NCI-H526 treated with DMSO at 0.1 percent for 48 hours (cell line): Measurements from ENCODE around the gene MALRD1.

Experiments used
- DNase-seq: peaks from one replicate; lab custom pipeline; 2025; lab: John Stamatoyannopoulos, UW

The MALRD1 gene

GRCh38 chr10:19576576-19576975 is 528.0 kb downstream of the MALRD1 start:
- no peak for DNase-seq

DNA sequence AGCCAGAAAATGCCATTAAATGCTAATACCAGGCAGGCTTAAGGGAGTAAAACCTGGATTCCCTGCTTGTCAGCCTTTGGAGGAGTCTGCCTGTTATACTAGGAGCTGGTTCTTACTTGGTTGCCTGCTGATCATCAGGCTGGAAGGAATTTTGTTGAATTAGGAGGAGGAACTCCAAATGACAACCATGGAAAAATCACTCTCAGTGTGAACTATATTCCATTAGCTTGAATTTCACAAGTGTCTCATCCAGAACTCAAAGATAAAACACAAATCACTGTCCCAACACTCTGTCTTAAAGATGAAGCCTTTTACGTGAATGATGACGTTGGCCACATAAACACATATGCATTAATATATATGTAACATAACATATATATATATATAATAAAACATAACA is 528.8 kb downstream of the MALRD1 start:
- DNase-seq: no peak

GRCh38 chr10:19577807-19578206 is 529.2 kb downstream of the MALRD1 start:
- DNase-seq: no peak

GRCh38 chr10:19578571-19578970 is 530.0 kb downstream of the MALRD1 start:
- DNase-seq: no peak

GRCh38 chr10:19579761-19580545 is 531.4 kb downstream of the MALRD1 start:
- no peak for DNase-seq

- no peak for DNase-seq
Observed at GRCh38 chr10:19580691-19581090, 532.1 kb downstream of the MALRD1 start.

- DNase-seq: no peak
Observed at GRCh38 chr10:19588608-19589007, 540.0 kb downstream of the MALRD1 start.

DNA sequence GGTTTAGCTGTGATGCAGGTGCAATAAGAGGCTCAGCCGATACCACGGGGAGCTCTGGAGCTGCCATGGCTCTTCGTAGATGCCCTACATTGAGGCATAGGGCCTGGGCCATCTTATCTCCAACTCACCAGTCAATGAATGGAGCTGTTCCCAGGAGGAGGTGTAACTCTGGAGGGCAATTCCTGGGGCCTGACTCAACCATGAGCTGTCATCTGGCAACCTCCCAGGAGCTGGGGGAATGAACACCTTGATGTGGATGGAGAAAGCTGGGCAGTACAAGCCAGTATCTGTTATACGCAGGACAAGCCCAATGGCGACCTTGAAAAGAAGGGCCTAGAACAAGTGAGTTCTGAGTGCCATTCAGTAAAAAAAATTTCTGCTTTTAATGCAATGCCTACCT is 543.7 kb downstream of the MALRD1 start:
- no peak for DNase-seq

DNA sequence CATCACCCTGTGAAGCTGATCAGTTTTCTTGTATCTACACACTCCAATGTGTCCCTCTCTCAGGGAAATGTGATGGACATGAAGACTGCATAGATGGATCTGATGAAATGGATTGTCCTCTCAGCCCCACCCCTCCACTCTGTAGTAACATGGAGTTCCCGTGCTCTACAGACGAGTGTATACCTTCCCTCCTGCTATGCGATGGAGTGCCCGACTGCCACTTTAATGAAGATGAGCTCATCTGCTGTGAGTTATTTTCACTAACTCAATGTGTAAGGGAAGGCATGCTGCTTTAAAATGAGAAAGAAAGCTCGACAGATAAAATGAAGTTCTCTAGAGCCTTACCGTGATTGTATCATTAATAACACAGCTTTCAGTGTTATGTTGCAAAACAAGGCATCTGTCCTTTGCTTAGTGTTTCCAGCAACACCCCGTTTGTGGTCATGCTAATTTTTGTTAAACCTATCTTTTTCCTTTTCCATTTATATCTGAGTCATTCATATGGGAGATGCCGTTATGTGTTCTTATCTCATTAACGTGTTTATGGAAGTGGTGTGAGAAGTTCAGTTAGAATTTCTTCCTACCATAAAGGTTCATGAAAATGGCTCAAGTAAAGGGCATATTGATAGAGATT is 546.7 kb downstream of the MALRD1 start:
- no peak for DNase-seq

GRCh38 chr10:19605806-19606205 is 557.2 kb downstream of the MALRD1 start:
- DNase-seq: no peak

- no peak for DNase-seq
Observed at GRCh38 chr10:19606968-19607367, 558.4 kb downstream of the MALRD1 start.

DNA sequence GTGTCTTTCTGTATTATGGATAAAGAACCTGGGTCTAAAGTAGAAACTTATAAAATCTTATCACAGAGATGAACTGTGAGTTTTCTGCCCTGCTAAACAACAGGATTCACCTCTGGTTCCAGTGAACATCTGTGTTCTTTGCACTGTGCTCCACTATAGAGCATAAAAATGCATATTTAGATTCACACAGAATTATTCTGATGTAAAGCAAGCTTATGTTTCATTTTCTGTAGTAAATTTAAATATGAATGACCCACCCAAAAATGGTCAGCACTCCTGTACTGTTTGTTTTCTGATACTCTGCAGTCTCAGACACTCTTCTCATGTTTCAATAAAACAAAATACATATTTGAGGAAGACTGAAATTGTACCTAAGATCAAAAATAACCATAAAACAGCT is 563.2 kb downstream of the MALRD1 start:
- no peak for DNase-seq

DNA sequence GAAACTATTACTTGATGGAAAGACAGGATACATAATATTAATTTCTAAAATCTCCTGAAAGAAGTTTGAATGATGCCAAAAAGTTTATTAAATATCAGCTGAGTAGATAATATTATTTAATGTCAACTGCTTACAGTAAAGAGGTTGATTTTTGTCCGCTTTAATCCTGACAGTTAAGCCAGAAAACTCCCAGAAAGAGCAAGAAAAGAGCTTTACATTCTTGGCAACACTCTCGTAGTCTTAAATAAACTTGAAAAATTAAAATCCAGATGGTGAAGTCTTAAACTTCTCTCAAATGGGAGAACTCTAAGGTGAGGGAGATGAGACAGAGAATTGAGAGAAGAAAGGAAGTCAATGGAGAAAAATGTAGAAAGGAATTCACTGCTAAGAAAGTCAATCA is 568.4 kb downstream of the MALRD1 start:
- DNase-seq: no peak

- no peak for DNase-seq
Observed at GRCh38 chr10:19620811-19621210, 572.2 kb downstream of the MALRD1 start.

GRCh38 chr10:19623321-19623720 is 574.7 kb downstream of the MALRD1 start:
- no peak for DNase-seq

- DNase-seq: no peak
Observed at GRCh38 chr10:19626156-19626555, 577.6 kb downstream of the MALRD1 start.

- no peak for DNase-seq
Observed at GRCh38 chr10:19628767-19629560, 580.4 kb downstream of the MALRD1 start.

DNA sequence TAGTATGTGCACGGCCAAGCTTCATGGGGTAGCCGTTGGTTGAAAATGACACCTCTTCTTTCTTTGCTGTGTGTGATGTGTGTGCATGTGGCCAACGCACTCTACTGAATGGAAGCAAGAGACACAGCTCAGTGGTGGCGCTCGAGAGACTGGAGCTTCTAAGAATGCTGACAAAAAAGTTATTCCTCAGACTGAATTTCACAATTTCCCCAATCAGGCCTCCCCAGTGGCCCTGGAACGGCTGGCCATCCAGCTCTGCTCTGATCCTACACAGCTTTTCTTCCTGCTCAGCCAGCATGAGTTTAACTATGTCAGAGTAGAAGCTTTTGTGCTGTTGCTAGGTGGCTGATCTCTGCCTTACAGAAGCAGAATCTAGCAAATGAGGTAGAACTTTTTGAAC is 581.0 kb downstream of the MALRD1 start:
- no peak for DNase-seq

- DNase-seq: no peak
Observed at GRCh38 chr10:19634163-19634562, 585.6 kb downstream of the MALRD1 start.

DNA sequence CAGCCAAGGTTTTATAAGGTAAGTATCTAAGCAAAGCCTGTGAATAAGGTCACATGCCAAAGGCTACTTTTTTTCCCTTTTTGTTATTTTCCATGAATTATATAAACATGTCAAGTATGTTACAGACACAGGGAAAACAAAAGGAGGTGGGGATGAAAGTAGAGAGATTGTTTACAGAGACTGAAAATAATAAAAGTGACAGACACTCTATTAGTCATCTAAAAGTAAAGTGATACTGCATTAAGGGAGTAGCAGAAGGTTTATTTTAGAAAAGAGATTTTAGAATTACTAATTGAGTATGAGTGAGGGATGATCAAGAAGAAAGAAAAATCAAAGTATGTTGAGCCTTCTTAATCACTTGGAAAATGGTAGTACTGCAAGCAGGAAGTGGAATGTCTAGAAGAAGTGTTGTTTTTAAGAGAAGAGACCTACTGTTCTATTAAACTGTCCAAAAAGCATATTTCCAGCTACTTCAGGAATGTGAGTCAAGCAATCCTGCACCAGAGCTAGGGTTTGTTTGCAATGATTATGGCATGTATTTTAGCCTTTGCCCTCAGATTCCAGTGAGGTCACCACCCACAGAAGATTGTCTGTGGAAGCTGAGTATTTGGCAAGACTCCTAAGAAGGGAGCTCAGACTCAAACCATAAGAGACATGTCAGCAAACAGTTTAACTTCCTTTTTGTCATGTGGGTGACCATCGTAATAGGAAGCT is 589.7 kb downstream of the MALRD1 start:
- no peak for DNase-seq

GRCh38 chr10:19638896-19639233 is 590.3 kb downstream of the MALRD1 start:
- no peak for DNase-seq

DNA sequence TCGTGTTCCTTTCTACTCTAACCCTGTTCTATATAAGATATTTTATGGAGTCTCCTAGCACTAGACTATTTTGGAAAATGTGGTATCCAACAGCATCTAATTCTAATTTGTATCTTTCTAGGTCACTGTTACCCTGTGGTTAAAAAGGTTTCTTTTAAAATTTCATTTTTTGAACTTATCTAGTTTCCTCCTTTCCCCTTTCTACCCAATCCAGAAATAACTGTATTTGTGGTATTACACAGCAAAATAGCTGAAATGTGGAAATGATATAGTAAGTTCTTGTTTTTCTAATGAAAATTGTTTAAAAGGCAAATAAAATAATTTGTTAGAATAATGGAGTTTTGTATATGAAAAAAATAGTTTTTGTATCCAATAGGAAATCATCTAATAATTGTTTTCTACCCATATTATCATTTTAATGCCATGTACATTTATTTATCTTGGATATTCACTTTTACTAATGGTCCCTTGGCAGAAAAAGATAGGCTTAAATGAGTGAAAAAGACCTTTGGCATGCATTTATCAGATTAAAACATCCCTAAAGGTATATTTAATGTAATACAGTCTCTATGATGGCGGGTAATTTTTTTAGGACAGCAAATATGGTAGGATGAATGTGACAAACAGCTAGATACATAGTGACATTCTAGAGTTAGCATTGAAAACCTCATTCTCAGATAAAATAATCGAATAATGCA is 592.1 kb downstream of the MALRD1 start:
- DNase-seq: no peak
